ENCODE measurements around the gene TRAPPC10. TPM values are rescaled to one million over a fixed set of nuclear protein-coding genes. Genes with fewer than 3 reads are reported as not detected.

Gene TRAPPC10
- total and polyA plus RNA-seq, 2 of the 8 experiments (the other 6 are each of a cell fraction or from before 2014, with no cell fraction given), result 18.5 to 29.8 TPM

GRCh38 chr21:44054710-44055109 is 42.6 kb downstream of the TRAPPC10 start (continued):
- no peak for TF ChIP-seq CHD7 (IDR thresholded peaks at IDR 0.05; ENCODE audit: insufficient replicate concordance, low read length)
- TF ChIP-seq CBX5 (IDR thresholded peaks at IDR 0.05; ENCODE audit: low read depth, low read length), result no peak
- TF ChIP-seq RBBP5 (IDR thresholded peaks at IDR 0.05; ENCODE audit: borderline replicate concordance, low read depth, low read length), result no peak
- no peak for TF ChIP-seq TEAD4 (IDR thresholded peaks at IDR 0.05; ENCODE audit: low read depth, low read length)
